ENCODE measurements around the gene SYNPO2. TPM values are rescaled to one million over a fixed set of nuclear protein-coding genes. Genes with fewer than 3 reads are reported as not detected.

Gene SYNPO2
- polyA plus RNA-seq, 1 donor (not counting 4 experiments of a cell fraction or from before 2014, with no cell fraction given) = 0.34 TPM

- Histone ChIP-seq H3K9me1 (ENCODE audit: control insufficient read depth, extremely low read depth, insufficient read depth, low read length) (no peaks in the 10 kb centered on the region), H2AFZ (ENCODE audit: control insufficient read depth, low read length) (no peak overlapping the region), H3K9me3 (ENCODE audit: control insufficient read depth, low read depth, low read length) (no peaks in the 10 kb centered on the region), H3K4me2 (ENCODE audit: control insufficient read depth, extremely low read depth, insufficient read depth, low read depth, low read length) (no peak overlapping the region), H3K79me2 (ENCODE audit: control insufficient read depth, insufficient read depth, low read length) (no peaks in the 10 kb centered on the region), H4K20me1 (ENCODE audit: control insufficient read depth, extremely low read depth, insufficient read depth, low read length) (no peaks in the 10 kb centered on the region), H3K27me3 (ENCODE audit: control insufficient read depth, extremely low read depth, insufficient read depth, low read length) (no peaks in the 10 kb centered on the region), H3K9ac (ENCODE audit: control insufficient read depth, extremely low read depth, insufficient read depth, low read length) (no peak overlapping the region), H3K27ac (ENCODE audit: control insufficient read depth, insufficient read depth, low read length) (no peak overlapping the region), H3K36me3 (ENCODE audit: control insufficient read depth in 2 of 2, extremely low read depth in 1 of 2, insufficient read depth in 2 of 2, low read length in 2 of 2) (no peaks in the 10 kb centered on the region), H3K4me3 (ENCODE audit: control insufficient read depth in 2 of 3, extremely low read depth in 1 of 3, insufficient read depth in 2 of 3, low read depth in 1 of 3, low read length in 3 of 3) (no peak overlapping the region), H3K4me1 (ENCODE audit: control insufficient read depth, extremely low read depth, insufficient read depth, low read length) (peaks cover 9% of the 10 kb centered on the region)
- TF ChIP-seq EZH2 (IDR thresholded peaks at IDR 0.05; ENCODE audit: low read length) (no peak), CTCF (optimal IDR thresholded peaks at IDR 0.05 in 1 of 3, IDR thresholded peaks at IDR 0.05 in 1 of 3, conservative IDR thresholded peaks at IDR 0.05 in 1 of 3; ENCODE audit: extremely low read depth in 1 of 3, insufficient read depth in 2 of 3, low read length in 3 of 3) (no peak)
- FAIRE-seq = no peak
- no peak for DNase-seq (ENCODE audit: low read depth, low spot score)
- dilution Hi-C loops (cut with MboI; ENCODE audit: extremely low pct_ligation_motif_present, low sequenced_read_pairs) = no loop called here
These were observed 41.7 kb upstream of the SYNPO2 start for GRCh38 chr4:118846979-118847378.

GRCh38 chr4:118848242-118848641, 40.4 kb upstream of the SYNPO2 start:
- peaks cover 3% of the 10 kb centered on the region for H3K4me1 ChIP-seq (ENCODE audit: control insufficient read depth, extremely low read depth, insufficient read depth, low read length)
- DNase-seq (ENCODE audit: low read depth, low spot score) (no peak), FAIRE-seq (no peak)
- no peak overlapping the region for H3K9ac ChIP-seq (ENCODE audit: control insufficient read depth, extremely low read depth, insufficient read depth, low read length)
- no peaks in the 10 kb centered on the region for H3K9me1 ChIP-seq (ENCODE audit: control insufficient read depth, extremely low read depth, insufficient read depth, low read length)
- no peaks in the 10 kb centered on the region for H3K36me3 ChIP-seq (ENCODE audit: control insufficient read depth in 2 of 2, extremely low read depth in 1 of 2, insufficient read depth in 2 of 2, low read length in 2 of 2)
- dilution Hi-C loops (cut with MboI; ENCODE audit: extremely low pct_ligation_motif_present, low sequenced_read_pairs) = no loop called here
- no peak overlapping the region for H3K4me3 ChIP-seq (ENCODE audit: control insufficient read depth in 2 of 3, extremely low read depth in 1 of 3, insufficient read depth in 2 of 3, low read depth in 1 of 3, low read length in 3 of 3)
- no peaks in the 10 kb centered on the region for H3K9me3 ChIP-seq (ENCODE audit: control insufficient read depth, low read depth, low read length)
- no peak overlapping the region for H3K4me2 ChIP-seq (ENCODE audit: control insufficient read depth, extremely low read depth, insufficient read depth, low read depth, low read length)
- H4K20me1 ChIP-seq (ENCODE audit: control insufficient read depth, extremely low read depth, insufficient read depth, low read length) = no peaks in the 10 kb centered on the region
- H3K27me3 ChIP-seq (ENCODE audit: control insufficient read depth, extremely low read depth, insufficient read depth, low read length) = no peaks in the 10 kb centered on the region
- no peaks in the 10 kb centered on the region for H3K79me2 ChIP-seq (ENCODE audit: control insufficient read depth, insufficient read depth, low read length)
- no peak overlapping the region for H3K27ac ChIP-seq (ENCODE audit: control insufficient read depth, insufficient read depth, low read length)
- no peak overlapping the region for H2AFZ ChIP-seq (ENCODE audit: control insufficient read depth, low read length)
- TF ChIP-seq CTCF (optimal IDR thresholded peaks at IDR 0.05 in 1 of 3, IDR thresholded peaks at IDR 0.05 in 1 of 3, conservative IDR thresholded peaks at IDR 0.05 in 1 of 3; ENCODE audit: extremely low read depth in 1 of 3, insufficient read depth in 2 of 3, low read length in 3 of 3) = no peak
- no peak for TF ChIP-seq EZH2 (IDR thresholded peaks at IDR 0.05; ENCODE audit: low read length)
